ENCODE results near the gene MYO5A. TPM values are rescaled to one million over a fixed set of nuclear protein-coding genes. Genes with fewer than 3 reads are reported as not detected.

MYO5A gene
- total and polyA plus RNA-seq, 2 donors (not counting 3 experiments of a cell fraction or from before 2014, with no cell fraction given): 31.9 to 91.9 TPM

- DNase-seq (ENCODE audit: low read depth, low spot score) (no peak), FAIRE-seq (no peak)
- Histone ChIP-seq H3K27me3 (ENCODE audit: control insufficient read depth in 2 of 2, insufficient read depth in 2 of 2, low read length in 2 of 2) (no peaks in the 10 kb centered on the region), H3K4me3 (replicated peaks in 1 of 3; ENCODE audit: insufficient read depth in 1 of 3, low read depth in 1 of 3, low read length in 3 of 3) (no peak overlapping the region), H3K36me3 (ENCODE audit: control insufficient read depth in 2 of 2, extremely low read depth in 1 of 2, insufficient read depth in 2 of 2, low read length in 2 of 2) (peaks cover 3 to 6% of the 10 kb centered on the region in 2 experiments), H3K4me2 (ENCODE audit: insufficient read depth, low read length) (no peak overlapping the region), H3K79me2 (ENCODE audit: control insufficient read depth, insufficient read depth, low read length) (no peaks in the 10 kb centered on the region), H4K20me1 (replicated peaks; ENCODE audit: control insufficient read depth, extremely low read depth, insufficient read depth, low read length) (no peaks in the 10 kb centered on the region), H3K9me3 (replicated peaks; ENCODE audit: control insufficient read depth, insufficient read depth, low read length) (no peaks in the 10 kb centered on the region), H2AFZ (ENCODE audit: low read depth, low read length) (no peak overlapping the region), H3K27ac (ENCODE audit: insufficient read depth, low read depth, low read length) (no peak overlapping the region), H3K9ac (replicated peaks; ENCODE audit: extremely low read depth, insufficient read depth, low read length) (no peak overlapping the region), H3K4me1 (ENCODE audit: control insufficient read depth, extremely low read depth, insufficient read depth, low read length) (no peaks in the 10 kb centered on the region), H3K9me1 (replicated peaks; ENCODE audit: control insufficient read depth, extremely low read depth, insufficient read depth, low read length) (no peaks in the 10 kb centered on the region)
- dilution Hi-C loops (cut with MboI; ENCODE audit: extremely low pct_ligation_motif_present, low sequenced_read_pairs): no loop called here
- intact Hi-C loops (cut with micrococcal nuclease): no loop called here
- BruUV-seq (replicated peaks): no TSS peak
- POLR2A ChIA-PET: no interaction called here
- TF ChIP-seq FOS (IDR thresholded peaks at IDR 0.05; ENCODE audit: borderline replicate concordance, insufficient read depth, low read length) (no peak), CTCF (IDR thresholded peaks at IDR 0.05; ENCODE audit: extremely low read depth in 1 of 2, insufficient read depth in 1 of 2, low read depth in 1 of 2, low read length in 2 of 2) (no peak), MAX (IDR thresholded peaks at IDR 0.05; ENCODE audit: insufficient read depth, insufficient read length) (no peak), GATA2 (IDR thresholded peaks at IDR 0.05; ENCODE audit: insufficient read depth, insufficient read length, low read depth, low read length) (no peak), MYC (IDR thresholded peaks at IDR 0.05; ENCODE audit: low read depth, low read length) (no peak), EZH2 (IDR thresholded peaks at IDR 0.05; ENCODE audit: borderline replicate concordance, low read depth, low read length, severe bottlenecking) (no peak), POLR2A (IDR thresholded peaks at IDR 0.05; ENCODE audit: low read depth, low read length) (no peak), JUN (IDR thresholded peaks at IDR 0.05; ENCODE audit: borderline replicate concordance, insufficient read depth, insufficient read length, low read depth) (no peak), POLR2AphosphoS5 (IDR thresholded peaks at IDR 0.05; ENCODE audit: insufficient read depth, low read depth, low read length) (no peak)
- CTCF ChIA-PET: interaction anchor here (0.9 to 2.4 kb wide), 2 partner anchors 8 to 84 kb away, joined by 3 to 6 read pairs; no protein-coding TSS in a partner anchor
Measured at GRCh38 chr15:52394118-52394517, 134.6 kb downstream of the MYO5A start.

Measured in endothelial cell of umbilical vein (primary cell).